ENCODE results near the gene CTNNBIP1. TPM values are rescaled to one million over a fixed set of nuclear protein-coding genes. Genes with fewer than 3 reads are reported as not detected.

Gene CTNNBIP1
- total and polyA plus RNA-seq, 2 of the 8 experiments (the other 6 are each of a cell fraction or from before 2014, with no cell fraction given) = 40.9 to 46.6 TPM

DNA sequence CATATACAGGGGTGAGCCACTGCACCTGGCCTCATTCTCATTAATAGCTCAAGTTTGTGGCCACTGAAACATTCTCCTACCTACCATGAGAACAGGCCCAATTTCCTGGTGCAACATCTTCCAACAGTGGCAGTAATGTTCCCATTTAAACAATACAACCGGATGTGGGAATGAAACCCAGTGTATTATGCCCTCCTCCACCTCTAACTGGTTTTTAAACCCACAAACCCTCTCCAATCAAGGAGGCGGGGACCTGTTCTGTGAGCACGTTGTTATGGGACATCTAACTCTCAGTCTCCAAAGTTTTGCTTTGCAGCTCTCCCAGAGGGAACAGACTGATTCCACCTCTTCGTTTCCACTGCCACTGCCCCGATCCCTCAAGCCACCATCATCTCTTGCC lies 2.6 kb downstream of the CTNNBIP1 start:
- no peak overlapping the region for H3K18ac ChIP-seq (ENCODE audit: extremely low read depth, low read length)
- WGBS, 2 experiments (ENCODE audit: extremely low coverage in 1 of 2, insufficient coverage in 1 of 2, insufficient read length in 1 of 2, insufficient replicate concordance in 2 of 2, low coverage in 1 of 2, low lambda C conversion rate in 2 of 2, missing lambda C conversion rate in 1 of 2) = 91% methylated on average over 5 of the region's 5 CpGs; no CpG with 5 or more reads in 1 of the 2 experiments
- no peak overlapping the region for H3K4ac ChIP-seq (replicated peaks; ENCODE audit: insufficient read length, low read depth, low read length)
- H3K14ac ChIP-seq (ENCODE audit: insufficient read length) = no peak overlapping the region
- H2AFZ ChIP-seq (ENCODE audit: low read length) = no peak overlapping the region
- H3K27ac ChIP-seq (ENCODE audit: low read depth, low read length) = no peak overlapping the region
- no peak overlapping the region for H4K5ac ChIP-seq (ENCODE audit: insufficient read length, low read depth, low read length)
- H3K4me2 ChIP-seq (ENCODE audit: insufficient read depth in 1 of 2, low read depth in 2 of 2, low read length in 2 of 2) = no peak overlapping the region
- no peaks in the 10 kb centered on the region for H3K36me3 ChIP-seq (ENCODE audit: control insufficient read depth in 2 of 4, insufficient read depth in 4 of 4, low read length in 3 of 4)
- no peak overlapping the region; a peak in 1 of 7 replicates for H3K9ac ChIP-seq (replicated peaks in 1 of 4; ENCODE audit: extremely low read depth in 1 of 4, low read depth in 3 of 4, low read length in 3 of 4)
- no peak overlapping the region for H2BK15ac ChIP-seq (ENCODE audit: low read length)
- ChIA-PET POLR2A (ENCODE audit: partially characterized antibody) (interaction anchor here (1.3 kb wide), 1 partner anchor 17 kb away, joined by 5 read pairs; no protein-coding TSS in a partner anchor), CTCF (ENCODE audit: partially characterized antibody) (interaction anchor here (0.6 to 3.3 kb wide), 4 partner anchors 17 to 36 kb away, joined by 3 to 13 read pairs (median 6); partner anchors contain the start of gene NMNAT1)
- H3K56ac ChIP-seq (replicated peaks; ENCODE audit: insufficient read length, low read depth, low read length) = no peak overlapping the region
- no peak for TF ChIP-seq SP1 (IDR thresholded peaks at IDR 0.05; ENCODE audit: low read depth, low read length)
- TF ChIP-seq SIN3A (conservative IDR thresholded peaks at IDR 0.05 in 1 of 2, IDR thresholded peaks at IDR 0.05 in 1 of 2; ENCODE audit: low read depth in 1 of 2, low read length in 2 of 2) = no peak
- no peak for TF ChIP-seq ZNF274 (IDR thresholded peaks at IDR 0.05; ENCODE audit: borderline replicate concordance, extremely low read depth, low read length)
- TF ChIP-seq JUND (IDR thresholded peaks at IDR 0.05; ENCODE audit: low read length) = no peak
- no peak for TF ChIP-seq EGR1 (IDR thresholded peaks at IDR 0.05; ENCODE audit: borderline replicate concordance, low read depth, low read length)
- TF ChIP-seq E2F6 (IDR thresholded peaks at IDR 0.05) = no peak
- no peak for TF ChIP-seq RFX5 (IDR thresholded peaks at IDR 0.05; ENCODE audit: borderline replicate concordance, low read depth, low read length)
- TF ChIP-seq ATF2 (IDR thresholded peaks at IDR 0.05; ENCODE audit: low read length) = no peak
- no peak overlapping the region for H2BK5ac ChIP-seq (ENCODE audit: low read depth, low read length)
- no peak for DNase-seq (ENCODE audit: low read depth in 1 of 2, low spot score in 2 of 2)
- FAIRE-seq = no peak
- H3K9me3 ChIP-seq (ENCODE audit: insufficient read depth in 2 of 2, low read depth in 1 of 2, low read length in 1 of 2) = no peaks in the 10 kb centered on the region
- H2BK12ac ChIP-seq (ENCODE audit: low read depth, low read length) = no peak overlapping the region
- peak overlapping the region; percentile 53; the same call in 1 of the 2 replicates for H4K8ac ChIP-seq (ENCODE audit: extremely low read depth, insufficient read depth, low read length)
- peaks cover 2 to 6% (median 4%) of the 10 kb centered on the region in 4 experiments; a peak in 4 of 7 replicates for H3K4me1 ChIP-seq (replicated peaks in 1 of 4; ENCODE audit: control insufficient read depth in 3 of 4, insufficient read depth in 4 of 4, low read length in 3 of 4)
- peaks cover 6% of the 10 kb centered on the region for H3K23me2 ChIP-seq (ENCODE audit: low read depth, low read length)
- H3K79me2 ChIP-seq (ENCODE audit: control insufficient read depth in 1 of 2, insufficient read depth in 2 of 2, low read length in 2 of 2) = peaks cover 7 to 32% of the 10 kb centered on the region in 2 experiments; a peak in 2 of 4 replicates
- no peak overlapping the region for H3K4me3 ChIP-seq (ENCODE audit: extremely low read depth in 1 of 4, insufficient read depth in 2 of 4, low read depth in 3 of 4, low read length in 4 of 4)
- no peaks in the 10 kb centered on the region for H3K27me3 ChIP-seq (replicated peaks in 1 of 4; ENCODE audit: control insufficient read depth in 3 of 4, extremely low read depth in 1 of 4, insufficient read depth in 3 of 4, low read length in 3 of 4)
- no peak overlapping the region for H2BK20ac ChIP-seq (ENCODE audit: low read length)
- no peak overlapping the region for H2AK5ac ChIP-seq (ENCODE audit: low read depth, low read length)
- H4K91ac ChIP-seq (replicated peaks; ENCODE audit: insufficient read length, low read length) = peak overlapping the region; percentile 17
- no peak overlapping the region for H3K23ac ChIP-seq (ENCODE audit: insufficient read length)
- peaks cover 13% of the 10 kb centered on the region for H3K79me1 ChIP-seq (ENCODE audit: low read depth, low read length)
- no peak overlapping the region for H2BK120ac ChIP-seq (replicated peaks; ENCODE audit: low read depth, low read length)
- H4K20me1 ChIP-seq (replicated peaks in 1 of 2; ENCODE audit: control insufficient read depth in 1 of 2, insufficient read depth in 2 of 2, low read length in 2 of 2) = peaks cover 0 to 2% of the 10 kb centered on the region in 2 experiments
